Trophoblast cell (in vitro differentiated cells and primary cell): ENCODE results near the gene RAMP3.

Source experiments
- DNase-seq, 2 donors: peaks; one replicate each; pipeline ENCODE4 v3.0.0-alpha.2; 2016
- H2AFZ ChIP-seq: 2 replicates; pipeline ENCODE4 v1.6.1; 2013; ENCODE audit warnings: low read length, moderate library complexity, mild to moderate bottlenecking; ENCODE audit not compliant: insufficient read depth, poor library complexity
- H2AK5ac ChIP-seq: 2 replicates; pipeline ENCODE4 v1.6.1; 2013; ENCODE audit warnings: mild to moderate bottlenecking, low read length
- H2BK120ac ChIP-seq: 2 replicates; pipeline ENCODE4 v1.6.1; 2013; ENCODE audit warnings: low read length, mild to moderate bottlenecking, moderate library complexity; ENCODE audit not compliant: insufficient read depth, poor library complexity
- H2BK12ac ChIP-seq: 2 replicates; pipeline ENCODE4 v1.6.1; 2013; ENCODE audit warnings: mild to moderate bottlenecking, low read length, moderate library complexity
- H2BK5ac ChIP-seq: 2 replicates; pipeline ENCODE4 v1.6.1; 2013; ENCODE audit warnings: low read length, low read depth, moderate library complexity, mild to moderate bottlenecking; ENCODE audit not compliant: poor library complexity
- H3K14ac ChIP-seq: 2 replicates; pipeline ENCODE4 v1.6.1; 2013; ENCODE audit warnings: mild to moderate bottlenecking, low read length
- H3K18ac ChIP-seq: 2 replicates; pipeline ENCODE4 v1.6.1; 2013; ENCODE audit warnings: mild to moderate bottlenecking, low read length
- H3K23ac ChIP-seq: 2 replicates; pipeline ENCODE4 v1.6.1; 2013; ENCODE audit warnings: low read length
- H3K27ac ChIP-seq: 2 replicates; pipeline ENCODE4 v1.5.1; 2013; ENCODE audit warnings: low read depth, mild to moderate bottlenecking, inconsistent platforms, low read length, moderate library complexity
- H3K27me3 ChIP-seq: 2 replicates; pipeline ENCODE4 v1.6.1; 2013; ENCODE audit warnings: inconsistent platforms, mild to moderate bottlenecking, low read length, moderate library complexity; ENCODE audit not compliant: insufficient read depth
- H3K36me3 ChIP-seq, 2 experiments: 1 replicate in 1 of 2; 2 replicates in 1 of 2; pipeline ENCODE4 v1.6.1; 2013; ENCODE audit warnings: low read length in 2 of 2, mild to moderate bottlenecking in 2 of 2, moderate library complexity in 1 of 2; ENCODE audit not compliant: insufficient read depth in 2 of 2, control insufficient read depth in 1 of 2
- H3K4ac ChIP-seq: 2 replicates; pipeline ENCODE4 v1.6.1; 2013; ENCODE audit warnings: low read depth, mild to moderate bottlenecking, low read length, moderate library complexity
- H3K4me1 ChIP-seq, 2 experiments: 1 replicate in 1 of 2; 2 replicates in 1 of 2; pipeline ENCODE4 v1.6.1; 2013; ENCODE audit warnings: low read length in 2 of 2, mild to moderate bottlenecking in 2 of 2, moderate library complexity in 1 of 2; ENCODE audit not compliant: insufficient read depth in 2 of 2, control insufficient read depth in 1 of 2
- H3K4me2 ChIP-seq: 2 replicates; pipeline ENCODE4 v1.6.1; 2013; ENCODE audit warnings: inconsistent platforms, mild to moderate bottlenecking, low read length, moderate library complexity
- H3K4me3 ChIP-seq: 2 replicates; pipeline ENCODE4 v1.5.1; 2013; ENCODE audit warnings: mild to moderate bottlenecking, low read depth, low read length, inconsistent platforms
- H3K79me1 ChIP-seq: one replicate; pipeline ENCODE4 v1.6.1; 2013; ENCODE audit warnings: low read length
- H3K79me2 ChIP-seq: 2 replicates; pipeline ENCODE4 v1.6.1; 2013; ENCODE audit warnings: low read length, mild to moderate bottlenecking; ENCODE audit not compliant: control insufficient read depth, insufficient read depth, poor library complexity
- H3K9ac ChIP-seq: 2 replicates; pipeline ENCODE4 v1.6.1; 2013; ENCODE audit warnings: mild to moderate bottlenecking, low read length
- H3K9me3 ChIP-seq: 2 replicates; pipeline ENCODE4 v1.6.1; 2013; ENCODE audit warnings: low read depth, mild to moderate bottlenecking, control low read depth, inconsistent platforms, low read length; ENCODE audit not compliant: insufficient read depth
- H4K12ac ChIP-seq: 2 replicates; pipeline ENCODE4 v1.6.1; 2013; ENCODE audit warnings: low read depth, mild to moderate bottlenecking, low read length, moderate library complexity
- H4K8ac ChIP-seq: 2 replicates; pipeline ENCODE4 v1.6.1; 2013; ENCODE audit warnings: low read depth, mild to moderate bottlenecking, low read length, moderate library complexity
- H4K91ac ChIP-seq: one replicate; pipeline ENCODE4 v1.6.1; 2013; ENCODE audit warnings: low read depth, mild to moderate bottlenecking, low read length, moderate library complexity
- WGBS: extraction: QIAGEN DNeasy Blood & Tissue Kit; methylation state at CpG from one replicate; pipeline ENCODE4 v1.1.7; 2013; ENCODE audit warnings: missing lambda C conversion rate; ENCODE audit not compliant: insufficient read length, insufficient coverage; ENCODE audit errors: extremely low coverage; 5-methylcytosine and 5-hydroxymethylcytosine counted together

Gene RAMP3

GRCh38 chr7:45177801-45178200 lies 20.2 kb downstream of the RAMP3 start:
- Histone ChIP-seq H3K18ac (no peak overlapping the region), H3K14ac (no peak overlapping the region), H3K79me2 (no peaks in the 10 kb centered on the region), H3K27me3 (no peaks in the 10 kb centered on the region), H3K4me2 (no peak overlapping the region), H3K9me3 (no peaks in the 10 kb centered on the region), H2BK5ac (no peak overlapping the region), H3K4me1 (no peaks in the 10 kb centered on the region), H3K4ac (no peak overlapping the region), H4K12ac (no peak overlapping the region), H2BK12ac (no peak overlapping the region), H4K8ac (no peak overlapping the region), H2AK5ac (no peak overlapping the region), H3K36me3 (no peaks in the 10 kb centered on the region), H3K23ac (no peak overlapping the region), H3K27ac (no peak overlapping the region), H4K91ac (no peak overlapping the region), H2BK120ac (no peak overlapping the region), H2AFZ (no peak overlapping the region), H3K79me1 (no peaks in the 10 kb centered on the region), H3K9ac (no peak overlapping the region), H3K4me3 (no peak overlapping the region)
- no peak for DNase-seq
- WGBS: no CpG with 5 or more reads among the region's 3 CpGs

GRCh38 chr7:45178241-45179225 lies 20.9 kb downstream of the RAMP3 start:
- Histone ChIP-seq H3K27me3 (no peaks in the 10 kb centered on the region), H2AFZ (no peak overlapping the region), H4K91ac (no peak overlapping the region), H3K4me2 (no peak overlapping the region), H3K23ac (no peak overlapping the region), H3K9ac (no peak overlapping the region), H3K27ac (no peak overlapping the region), H3K4me3 (no peak overlapping the region), H2BK5ac (no peak overlapping the region), H2BK12ac (no peak overlapping the region), H3K4me1 (no peaks in the 10 kb centered on the region), H4K12ac (no peak overlapping the region), H3K4ac (no peak overlapping the region), H3K36me3 (no peaks in the 10 kb centered on the region), H3K18ac (no peak overlapping the region), H2BK120ac (no peak overlapping the region), H4K8ac (no peak overlapping the region), H3K9me3 (no peaks in the 10 kb centered on the region), H3K79me1 (no peaks in the 10 kb centered on the region), H2AK5ac (no peak overlapping the region), H3K79me2 (no peaks in the 10 kb centered on the region), H3K14ac (no peak overlapping the region)
- no CpG with 5 or more reads among the region's 13 CpGs for WGBS
- no peak for DNase-seq

DNA sequence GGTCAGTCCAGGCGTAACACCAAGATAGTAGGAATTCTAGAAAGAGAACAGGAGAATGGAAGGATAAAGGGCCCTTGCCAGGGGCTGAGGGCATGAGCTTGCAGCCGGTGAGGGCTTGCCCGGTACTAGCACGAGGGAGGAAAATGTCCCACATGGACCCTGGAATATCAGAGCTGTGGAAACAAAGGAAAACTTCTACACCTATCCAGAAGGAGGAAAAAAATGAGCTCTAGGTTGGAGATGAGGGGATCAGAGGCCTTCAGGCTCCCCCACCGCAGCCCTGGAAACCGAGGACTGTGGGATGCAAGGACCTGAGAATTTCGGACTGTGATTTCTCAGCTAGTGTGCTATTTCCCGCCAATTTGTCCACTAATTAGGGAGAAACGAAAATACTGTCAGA lies 22.1 kb downstream of the RAMP3 start:
- Histone ChIP-seq H3K23ac (no peak overlapping the region), H3K4me2 (no peak overlapping the region)
- no CpG with 5 or more reads among the region's 9 CpGs for WGBS

GRCh38 chr7:45180084-45180986 lies 22.7 kb downstream of the RAMP3 start:
- no peak overlapping the region for H3K9ac ChIP-seq
- DNase-seq: no peak
- no peak overlapping the region for H2BK5ac ChIP-seq
- H4K91ac ChIP-seq: no peak overlapping the region
- H2BK12ac ChIP-seq: no peak overlapping the region
- WGBS: no CpG with 5 or more reads among the region's 13 CpGs
- H3K9me3 ChIP-seq: no peaks in the 10 kb centered on the region
- no peak overlapping the region for H2AK5ac ChIP-seq
- H2AFZ ChIP-seq: no peak overlapping the region
- H3K79me2 ChIP-seq: no peaks in the 10 kb centered on the region
- no peak overlapping the region for H3K14ac ChIP-seq
- H3K4me1 ChIP-seq: no peaks in the 10 kb centered on the region
- no peak overlapping the region for H4K8ac ChIP-seq
- no peak overlapping the region for H3K27ac ChIP-seq
- H3K27me3 ChIP-seq: no peaks in the 10 kb centered on the region
- no peak overlapping the region for H3K23ac ChIP-seq
- H3K4me2 ChIP-seq: no peak overlapping the region
- no peaks in the 10 kb centered on the region for H3K79me1 ChIP-seq
- no peak overlapping the region for H4K12ac ChIP-seq
- H2BK120ac ChIP-seq: no peak overlapping the region
- H3K36me3 ChIP-seq: no peaks in the 10 kb centered on the region
- no peak overlapping the region for H3K18ac ChIP-seq
- H3K4ac ChIP-seq: no peak overlapping the region
- H3K4me3 ChIP-seq: no peak overlapping the region

More for the DNA sequence above, 22.1 kb downstream of the RAMP3 start:
- Histone ChIP-seq H3K79me1 (no peaks in the 10 kb centered on the region), H3K27me3 (no peaks in the 10 kb centered on the region), H3K36me3 (no peaks in the 10 kb centered on the region), H3K79me2 (no peaks in the 10 kb centered on the region), H2AFZ (no peak overlapping the region), H3K9me3 (no peaks in the 10 kb centered on the region), H2BK5ac (no peak overlapping the region), H4K8ac (no peak overlapping the region), H3K4me3 (no peak overlapping the region), H3K4me1 (no peaks in the 10 kb centered on the region), H4K12ac (no peak overlapping the region), H3K9ac (no peak overlapping the region), H4K91ac (no peak overlapping the region), H2BK12ac (no peak overlapping the region), H3K4ac (no peak overlapping the region), H3K18ac (no peak overlapping the region), H2AK5ac (no peak overlapping the region), H3K14ac (no peak overlapping the region), H2BK120ac (no peak overlapping the region), H3K27ac (no peak overlapping the region)
- no peak for DNase-seq
